ENCODE results near the gene CELF4. TPM values are rescaled to one million over a fixed set of nuclear protein-coding genes. Genes with fewer than 3 reads are reported as not detected.

CELF4 gene
- polyA plus RNA-seq, 2 donors, result 0.02 to 0.06 TPM

- no peaks in the 10 kb centered on the region for H3K4me1 ChIP-seq (ENCODE audit: control insufficient read depth in 2 of 2, insufficient read depth in 2 of 2, low read length in 1 of 2)
- no peaks in the 10 kb centered on the region for H3K9me3 ChIP-seq (ENCODE audit: control insufficient read depth in 2 of 2, insufficient read depth in 1 of 2, low read depth in 1 of 2, low read length in 1 of 2)
- no peaks in the 10 kb centered on the region for H3K27me3 ChIP-seq (ENCODE audit: control insufficient read depth in 1 of 2, insufficient read depth in 2 of 2, low read length in 2 of 2)
- 72 to 79% methylated on average over 2 of the region's 2 CpGs for WGBS, 2 donors
- H3K27ac ChIP-seq (ENCODE audit: low read depth in 2 of 2, low read length in 1 of 2), result no peak overlapping the region
- H3K36me3 ChIP-seq (ENCODE audit: control insufficient read depth in 2 of 2, insufficient read depth in 2 of 2, low read length in 1 of 2), result no peaks in the 10 kb centered on the region
- H3K4me3 ChIP-seq (ENCODE audit: low read depth in 1 of 2, low read length in 2 of 2), result no peak overlapping the region
Measured at GRCh38 chr18:37422116-37422515, 143.5 kb downstream of the CELF4 start.

- Histone ChIP-seq H3K4me1 (ENCODE audit: control insufficient read depth in 2 of 2, insufficient read depth in 2 of 2, low read length in 1 of 2) (no peaks in the 10 kb centered on the region), H3K4me3 (ENCODE audit: low read depth in 1 of 2, low read length in 2 of 2) (no peak overlapping the region), H3K9me3 (ENCODE audit: control insufficient read depth in 2 of 2, insufficient read depth in 1 of 2, low read depth in 1 of 2, low read length in 1 of 2) (no peaks in the 10 kb centered on the region), H3K27me3 (ENCODE audit: control insufficient read depth in 1 of 2, insufficient read depth in 2 of 2, low read length in 2 of 2) (no peaks in the 10 kb centered on the region), H3K36me3 (ENCODE audit: control insufficient read depth in 2 of 2, insufficient read depth in 2 of 2, low read length in 1 of 2) (no peaks in the 10 kb centered on the region), H3K27ac (ENCODE audit: low read depth in 2 of 2, low read length in 1 of 2) (no peak overlapping the region)
- 76 to 80% methylated on average over 16 of the region's 16 CpGs for WGBS, 2 donors
Measured at GRCh38 chr18:37421341-37422077, 144.1 kb downstream of the CELF4 start.

- Histone ChIP-seq H3K9me3 (ENCODE audit: control insufficient read depth in 2 of 2, insufficient read depth in 1 of 2, low read depth in 1 of 2, low read length in 1 of 2) (no peaks in the 10 kb centered on the region), H3K36me3 (ENCODE audit: control insufficient read depth in 2 of 2, insufficient read depth in 2 of 2, low read length in 1 of 2) (no peaks in the 10 kb centered on the region), H3K27ac (ENCODE audit: low read depth in 2 of 2, low read length in 1 of 2) (no peak overlapping the region), H3K4me1 (ENCODE audit: control insufficient read depth in 2 of 2, insufficient read depth in 2 of 2, low read length in 1 of 2) (no peaks in the 10 kb centered on the region), H3K27me3 (ENCODE audit: control insufficient read depth in 1 of 2, insufficient read depth in 2 of 2, low read length in 2 of 2) (no peaks in the 10 kb centered on the region), H3K4me3 (ENCODE audit: low read depth in 1 of 2, low read length in 2 of 2) (no peak overlapping the region)
- 82 to 84% methylated on average over 7 of the region's 7 CpGs for WGBS, 2 donors
Measured at GRCh38 chr18:37420315-37420880, 145.2 kb downstream of the CELF4 start.

- no peaks in the 10 kb centered on the region for H3K27me3 ChIP-seq (ENCODE audit: control insufficient read depth in 1 of 2, insufficient read depth in 2 of 2, low read length in 2 of 2)
- WGBS, 2 donors, result 78 to 84% methylated on average over 7 of the region's 7 CpGs
- H3K4me1 ChIP-seq (ENCODE audit: control insufficient read depth in 2 of 2, insufficient read depth in 2 of 2, low read length in 1 of 2), result no peaks in the 10 kb centered on the region
Measured at GRCh38 chr18:37419866-37420265, 145.7 kb downstream of the CELF4 start.

GRCh38 chr18:37419315-37419714 is 146.3 kb downstream of the CELF4 start:
- Histone ChIP-seq H3K27ac (ENCODE audit: low read depth in 2 of 2, low read length in 1 of 2) (no peak overlapping the region), H3K9me3 (ENCODE audit: control insufficient read depth in 2 of 2, insufficient read depth in 1 of 2, low read depth in 1 of 2, low read length in 1 of 2) (no peaks in the 10 kb centered on the region), H3K4me1 (ENCODE audit: control insufficient read depth in 2 of 2, insufficient read depth in 2 of 2, low read length in 1 of 2) (no peaks in the 10 kb centered on the region), H3K36me3 (ENCODE audit: control insufficient read depth in 2 of 2, insufficient read depth in 2 of 2, low read length in 1 of 2) (no peaks in the 10 kb centered on the region), H3K27me3 (ENCODE audit: control insufficient read depth in 1 of 2, insufficient read depth in 2 of 2, low read length in 2 of 2) (no peaks in the 10 kb centered on the region), H3K4me3 (ENCODE audit: low read depth in 1 of 2, low read length in 2 of 2) (no peak overlapping the region)
- 74% methylated on average over 7 of the region's 7 CpGs for WGBS, 2 donors

More at GRCh38 chr18:37419866-37420265, 145.7 kb downstream of the CELF4 start:
- no peaks in the 10 kb centered on the region for H3K9me3 ChIP-seq (ENCODE audit: control insufficient read depth in 2 of 2, insufficient read depth in 1 of 2, low read depth in 1 of 2, low read length in 1 of 2)
- H3K27ac ChIP-seq (ENCODE audit: low read depth in 2 of 2, low read length in 1 of 2), result no peak overlapping the region
- H3K36me3 ChIP-seq (ENCODE audit: control insufficient read depth in 2 of 2, insufficient read depth in 2 of 2, low read length in 1 of 2), result no peaks in the 10 kb centered on the region
- H3K4me3 ChIP-seq (ENCODE audit: low read depth in 1 of 2, low read length in 2 of 2), result no peak overlapping the region

- WGBS, 2 donors, result 94% methylated on average over 1 of the region's 1 CpG
- Histone ChIP-seq H3K9me3 (ENCODE audit: control insufficient read depth in 2 of 2, insufficient read depth in 1 of 2, low read depth in 1 of 2, low read length in 1 of 2) (no peaks in the 10 kb centered on the region), H3K36me3 (ENCODE audit: control insufficient read depth in 2 of 2, insufficient read depth in 2 of 2, low read length in 1 of 2) (no peaks in the 10 kb centered on the region), H3K27ac (ENCODE audit: low read depth in 2 of 2, low read length in 1 of 2) (no peak overlapping the region), H3K4me1 (ENCODE audit: control insufficient read depth in 2 of 2, insufficient read depth in 2 of 2, low read length in 1 of 2) (peaks cover 3 to 4% of the 10 kb centered on the region in 2 donors), H3K4me3 (ENCODE audit: low read depth in 1 of 2, low read length in 2 of 2) (no peak overlapping the region), H3K27me3 (ENCODE audit: control insufficient read depth in 1 of 2, insufficient read depth in 2 of 2, low read length in 2 of 2) (no peaks in the 10 kb centered on the region)
Measured at GRCh38 chr18:37414816-37415215, 150.8 kb downstream of the CELF4 start.

- no peak overlapping the region for H3K27ac ChIP-seq (ENCODE audit: low read depth in 2 of 2, low read length in 1 of 2)
- no peaks in the 10 kb centered on the region for H3K36me3 ChIP-seq (ENCODE audit: control insufficient read depth in 2 of 2, insufficient read depth in 2 of 2, low read length in 1 of 2)
- no peak overlapping the region for H3K4me3 ChIP-seq (ENCODE audit: low read depth in 1 of 2, low read length in 2 of 2)
- H3K9me3 ChIP-seq (ENCODE audit: control insufficient read depth in 2 of 2, insufficient read depth in 1 of 2, low read depth in 1 of 2, low read length in 1 of 2), result no peaks in the 10 kb centered on the region
- peaks cover 3 to 4% of the 10 kb centered on the region in 2 donors for H3K4me1 ChIP-seq (ENCODE audit: control insufficient read depth in 2 of 2, insufficient read depth in 2 of 2, low read length in 1 of 2)
- no peaks in the 10 kb centered on the region for H3K27me3 ChIP-seq (ENCODE audit: control insufficient read depth in 1 of 2, insufficient read depth in 2 of 2, low read length in 2 of 2)
- WGBS, 2 donors, result 82 to 88% methylated on average over 8 of the region's 8 CpGs
Measured at GRCh38 chr18:37412829-37413228, 152.8 kb downstream of the CELF4 start.

GRCh38 chr18:37412333-37412732 is 153.3 kb downstream of the CELF4 start:
- H3K4me3 ChIP-seq (ENCODE audit: low read depth in 1 of 2, low read length in 2 of 2), result no peak overlapping the region
- H3K27me3 ChIP-seq (ENCODE audit: control insufficient read depth in 1 of 2, insufficient read depth in 2 of 2, low read length in 2 of 2), result no peaks in the 10 kb centered on the region
- WGBS, 2 donors, result 89% methylated on average over 3 of the region's 3 CpGs
- no peaks in the 10 kb centered on the region for H3K36me3 ChIP-seq (ENCODE audit: control insufficient read depth in 2 of 2, insufficient read depth in 2 of 2, low read length in 1 of 2)
- H3K27ac ChIP-seq (ENCODE audit: low read depth in 2 of 2, low read length in 1 of 2), result no peak overlapping the region
- peaks cover 3 to 4% of the 10 kb centered on the region in 2 donors for H3K4me1 ChIP-seq (ENCODE audit: control insufficient read depth in 2 of 2, insufficient read depth in 2 of 2, low read length in 1 of 2)
- H3K9me3 ChIP-seq (ENCODE audit: control insufficient read depth in 2 of 2, insufficient read depth in 1 of 2, low read depth in 1 of 2, low read length in 1 of 2), result no peaks in the 10 kb centered on the region

GRCh38 chr18:37409878-37410277 is 155.7 kb downstream of the CELF4 start:
- peaks cover 3 to 4% of the 10 kb centered on the region in 2 donors for H3K4me1 ChIP-seq (ENCODE audit: control insufficient read depth in 2 of 2, insufficient read depth in 2 of 2, low read length in 1 of 2)
- no peak overlapping the region for H3K27ac ChIP-seq (ENCODE audit: low read depth in 2 of 2, low read length in 1 of 2)
- H3K36me3 ChIP-seq (ENCODE audit: control insufficient read depth in 2 of 2, insufficient read depth in 2 of 2, low read length in 1 of 2), result no peaks in the 10 kb centered on the region
- H3K4me3 ChIP-seq (ENCODE audit: low read depth in 1 of 2, low read length in 2 of 2), result no peak overlapping the region
- no peaks in the 10 kb centered on the region for H3K9me3 ChIP-seq (ENCODE audit: control insufficient read depth in 2 of 2, insufficient read depth in 1 of 2, low read depth in 1 of 2, low read length in 1 of 2)
- WGBS, 2 donors, result 44 to 51% methylated on average over 8 of the region's 8 CpGs
- no peaks in the 10 kb centered on the region for H3K27me3 ChIP-seq (ENCODE audit: control insufficient read depth in 1 of 2, insufficient read depth in 2 of 2, low read length in 2 of 2)

All from esophagus (tissue), 2 donors.